IMR-90 (cell line): Measurements from ENCODE around the gene GAPDH. TPM values are rescaled to one million over a fixed set of nuclear protein-coding genes. Genes with fewer than 3 reads are reported as not detected.

Experiments
- ATAC-seq: fragments of 200-7000 bp; cut with Tn5 transposase; 2 replicates; pipeline ENCODE4 v1.9.1; 2020; ENCODE audit warnings: low read depth, mild to moderate bottlenecking, moderate library complexity
- BruUV-seq: library from RNA; stranded (reverse); fragments of 400-500 nt; replicated peaks from 2 replicates; lab custom pipeline; 2021; lab: Mats Ljungman, UMichigan
- CTCF ChIA-PET: fragments of 300-600 bp; formaldehyde crosslinking; extraction: SDS; loops from one replicate; lab custom pipeline; 2021; ENCODE audit warnings: antibody characterized with exemption; lab: Yijun Ruan, JAX
- POLR2A ChIA-PET: fragments of 300-600 bp; sonication (Branson Sonifier 250); formaldehyde crosslinking; loops from one replicate; lab custom pipeline; 2022; ENCODE audit warnings: antibody characterized with exemption; ENCODE audit not compliant: unreplicated experiment; lab: Charles Lee
- DNase-seq: peaks from one replicate; pipeline ENCODE4 v3.0.0; 2013
- H2AFZ ChIP-seq: replicated peaks from 2 replicates; pipeline ENCODE3; 2013; ENCODE audit warnings: low read length, mild to moderate bottlenecking; ENCODE audit not compliant: poor library complexity
- H2AK5ac ChIP-seq: 2 replicates; pipeline ENCODE4 v1.6.1; 2013; ENCODE audit warnings: low read depth, low read length, inconsistent platforms
- H2AK9ac ChIP-seq: replicated peaks from 2 replicates; pipeline ENCODE3; 2013; ENCODE audit warnings: mild to moderate bottlenecking, low read depth, low read length, moderate library complexity; ENCODE audit not compliant: poor library complexity
- H2BK120ac ChIP-seq: 2 replicates; pipeline ENCODE4 v1.6.1; 2013; ENCODE audit warnings: low read depth, low read length, inconsistent platforms
- H2BK15ac ChIP-seq: 3 replicates; pipeline ENCODE4 v1.6.1; 2013; ENCODE audit warnings: low read depth, low read length, inconsistent platforms
- H2BK20ac ChIP-seq: 2 replicates; pipeline ENCODE4 v1.6.1; 2013; ENCODE audit warnings: low read depth, mild to moderate bottlenecking, inconsistent platforms, low read length, moderate library complexity
- H2BK5ac ChIP-seq: 2 replicates; pipeline ENCODE4 v1.6.1; 2013; ENCODE audit warnings: mild to moderate bottlenecking, low read depth, low read length, inconsistent platforms; ENCODE audit not compliant: poor library complexity, severe bottlenecking
- H3K14ac ChIP-seq: replicated peaks from 2 replicates; pipeline ENCODE4 v1.6.1; 2013; ENCODE audit warnings: low read depth, low read length, inconsistent platforms
- H3K18ac ChIP-seq: 2 replicates; pipeline ENCODE4 v1.6.1; 2013; ENCODE audit warnings: low read depth, low read length, control low read depth
- H3K23ac ChIP-seq: 2 replicates; pipeline ENCODE4 v1.6.1; 2013; ENCODE audit warnings: low read depth, low read length, inconsistent platforms
- H3K27ac ChIP-seq: 2 replicates; pipeline ENCODE4 v1.5.1; 2013; ENCODE audit warnings: mild to moderate bottlenecking, control low read depth, low read length; ENCODE audit not compliant: insufficient read depth
- H3K27me3 ChIP-seq: 2 replicates; pipeline ENCODE4 v1.6.1; 2013; ENCODE audit warnings: low read length; ENCODE audit not compliant: control insufficient read depth, insufficient read depth
- H3K36me3 ChIP-seq: 2 replicates; pipeline ENCODE4 v1.6.1; 2013; ENCODE audit warnings: low read length, mixed read lengths; ENCODE audit not compliant: control insufficient read depth, insufficient read depth
- H3K4ac ChIP-seq: 2 replicates; pipeline ENCODE4 v1.6.1; 2013; ENCODE audit warnings: low read depth, low read length, inconsistent platforms
- H3K4me1 ChIP-seq: 2 replicates; pipeline ENCODE4 v1.6.1; 2013; ENCODE audit warnings: low read length, mixed read lengths; ENCODE audit not compliant: control insufficient read depth, insufficient read depth
- H3K4me2 ChIP-seq: 2 replicates; pipeline ENCODE4 v1.6.1; 2013; ENCODE audit warnings: low read depth, mild to moderate bottlenecking, control low read depth, low read length, moderate library complexity
- H3K4me3 ChIP-seq: 2 replicates; pipeline ENCODE4 v1.5.1; 2013; ENCODE audit warnings: low read depth, mild to moderate bottlenecking, control low read depth, low read length, moderate library complexity; ENCODE audit not compliant: insufficient read depth
- H3K56ac ChIP-seq: 2 replicates; pipeline ENCODE4 v1.6.1; 2013; ENCODE audit warnings: low read length, inconsistent platforms; ENCODE audit not compliant: insufficient read depth; ENCODE audit errors: extremely low read depth
- H3K79me1 ChIP-seq, 2 experiments: 2 replicates each; pipeline ENCODE4 v1.6.1; 2013; ENCODE audit warnings: low read length in 2 of 2, inconsistent platforms in 1 of 2, low read depth in 1 of 2
- H3K9ac ChIP-seq: 2 replicates; pipeline ENCODE4 v1.6.1; 2013; ENCODE audit warnings: low read depth, low read length, control low read depth
- H3K9me1 ChIP-seq: 2 replicates; pipeline ENCODE4 v1.6.1; 2013; ENCODE audit warnings: low read length, inconsistent platforms; ENCODE audit not compliant: insufficient read depth
- H3K9me3 ChIP-seq: 2 replicates; pipeline ENCODE4 v1.6.1; 2013; ENCODE audit warnings: low read length; ENCODE audit not compliant: control insufficient read depth, insufficient read depth
- H4K20me1 ChIP-seq: 2 replicates; pipeline ENCODE4 v1.6.1; 2013; ENCODE audit warnings: low read length, inconsistent platforms; ENCODE audit not compliant: insufficient read depth
- H4K5ac ChIP-seq: 2 replicates; pipeline ENCODE4 v1.6.1; 2013; ENCODE audit warnings: mild to moderate bottlenecking, low read depth, low read length, control low read depth
- H4K8ac ChIP-seq, 2 experiments: 2 replicates each; pipeline ENCODE4 v1.6.1; 2013; ENCODE audit warnings: low read depth in 2 of 2, low read length in 2 of 2, control low read depth in 1 of 2, inconsistent platforms in 1 of 2
- H4K91ac ChIP-seq: 2 replicates; pipeline ENCODE4 v1.6.1; 2013; ENCODE audit warnings: low read depth, low read length, inconsistent platforms; ENCODE audit not compliant: insufficient read depth
- CHD1 ChIP-seq: IDR thresholded peaks from 2 replicates; pipeline ENCODE4 v1.6.1; 2012; ENCODE audit warnings: low read depth, low read length, improper control_type of control experiment
- MAZ ChIP-seq: IDR thresholded peaks from 2 replicates; pipeline ENCODE4 v1.6.1; 2012; ENCODE audit warnings: low read depth, mild to moderate bottlenecking, low read length, improper control_type of control experiment, moderate library complexity, borderline replicate concordance
- NFE2L2 ChIP-seq: fragments of 150-350 bp; IDR thresholded peaks from 2 replicates; pipeline ENCODE4 v1.6.1; 2016; ENCODE audit warnings: low read depth, mild to moderate bottlenecking, low read length
- POLR2A ChIP-seq: IDR thresholded peaks from 2 replicates; pipeline ENCODE4 v1.6.1; 2012; ENCODE audit warnings: mild to moderate bottlenecking, low read depth, low read length
- RAD21 ChIP-seq: IDR thresholded peaks from 2 replicates; pipeline ENCODE4 v1.6.1; 2012; ENCODE audit warnings: low read length, improper control_type of control experiment
- RCOR1 ChIP-seq: IDR thresholded peaks from 2 replicates; pipeline ENCODE4 v1.6.1; 2012; ENCODE audit warnings: mild to moderate bottlenecking, low read length, improper control_type of control experiment; ENCODE audit not compliant: insufficient replicate concordance
- WGBS, 2 experiments: methylation state at CpG; one replicate each; pipeline versions ENCODE4 v1.1.5 to v1.1.7; 2013; ENCODE audit warnings: missing lambda C conversion rate in 2 of 2; ENCODE audit not compliant: insufficient read length in 1 of 2; ENCODE audit errors: extremely low coverage in 2 of 2; 5-methylcytosine and 5-hydroxymethylcytosine counted together
- dilution Hi-C: fragments of 300-500 bp; cut with HindIII; formaldehyde crosslinking; loops from one replicate; pipeline ENCODE4 v1.14.3; 2018; ENCODE audit warnings: low sequenced_read_pairs; ENCODE audit not compliant: unreplicated experiment
- in situ Hi-C: fragments of 300-500 bp; cut with MboI; formaldehyde crosslinking; loops from 3 replicates; pipeline ENCODE4 v1.14.3; 2019; ENCODE audit warnings: low sequenced_read_pairs, inconsistent platforms, mixed read lengths
- intact Hi-C: fragments of 100-400 bp; cut with micrococcal nuclease; formaldehyde crosslinking; loops from 2 replicates; pipeline ENCODE4 v1.10.0; 2022
- polyA plus RNA-seq, 3 experiments: library from polyadenylated mRNA; depleted of rRNA; stranded (reverse); fragments of >200 nt; gene quantifications; 2 replicates each; pipeline ENCODE4 v1.2.3, GENCODE V29; 2012; ENCODE audit warnings: low replicate concordance in 1 of 3
- total RNA-seq: library from RNA; depleted of rRNA; stranded (reverse); fragments of >200 nt; gene quantifications from 2 replicates; pipeline ENCODE4 v1.2.3, GENCODE V29; 2012
- TF ChIP-seq, protein P1 (sequence below): fragments of 150-350 bp; IDR thresholded peaks from 2 replicates; pipeline ENCODE4 v1.6.1; 2017; ENCODE audit warnings: mild to moderate bottlenecking, antibody characterized with exemption, low read length, low read depth
- TF ChIP-seq, protein P2 (sequence below): fragments of 150-350 bp; IDR thresholded peaks from 2 replicates; pipeline ENCODE4 v1.6.1; 2016; ENCODE audit warnings: low read depth, mild to moderate bottlenecking, low read length, moderate library complexity, borderline replicate concordance

GAPDH gene
- total and polyA plus RNA-seq, 2 of the 4 experiments (the other 2 are of a cell fraction) = 12,939 to 21,893 TPM

DNA sequence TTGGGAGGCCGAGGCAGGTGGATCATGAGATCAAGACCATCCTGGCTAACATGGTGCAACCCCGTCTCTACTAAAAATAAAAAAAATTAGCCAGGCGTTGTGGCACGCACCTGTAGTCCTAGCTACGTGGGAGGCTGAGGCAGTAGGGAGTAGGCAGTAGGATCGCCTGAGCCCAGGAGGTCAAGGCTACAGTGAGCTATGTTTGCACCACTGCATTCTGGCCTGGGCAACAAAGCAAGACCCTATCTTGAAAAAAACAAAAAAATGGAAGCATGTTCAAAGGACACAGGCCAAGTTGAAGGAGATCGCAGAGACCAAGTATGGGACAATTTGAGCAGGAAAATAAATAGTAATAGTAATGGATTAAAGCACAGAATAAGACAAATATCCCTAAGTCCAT is 26.2 kb upstream of the GAPDH start:
- DNase-seq = no peak
- Histone ChIP-seq H3K27ac (peak overlapping the region; percentile 93), H3K14ac (peak overlapping the region; percentile 94), H2BK20ac (peak overlapping the region; percentile 84), H3K36me3 (peaks cover 22% of the 10 kb centered on the region), H3K27me3 (no peaks in the 10 kb centered on the region), H3K79me1 (peaks cover 46 to 65% of the 10 kb centered on the region in 2 experiments), H3K9me1 (no peaks in the 10 kb centered on the region; the same call in none of the 2 replicates), H2BK15ac (peak overlapping the region; percentile 53; the same call in 2 of the 3 replicates), H3K23ac (peak overlapping the region; percentile 28; the same call in 1 of the 2 replicates), H3K4me3 (no peak overlapping the region), H3K9ac (peak overlapping the region; percentile 35; the same call in 1 of the 2 replicates), H2AFZ (no peak overlapping the region), H2BK120ac (peak overlapping the region; percentile 97), H3K18ac (peak overlapping the region; percentile 100), H4K20me1 (no peaks in the 10 kb centered on the region), H4K5ac (peak overlapping the region; percentile 99), H3K9me3 (no peaks in the 10 kb centered on the region), H3K4ac (peak overlapping the region; percentile 96), H3K4me2 (no peak overlapping the region), H4K8ac (peak overlapping the region; percentile 98 to 99), H2AK9ac (peak overlapping the region; percentile 92), H4K91ac (peak overlapping the region; percentile 96), H3K4me1 (peaks cover 10% of the 10 kb centered on the region), H3K56ac (no peak overlapping the region), H2AK5ac (peak overlapping the region; percentile 93), H2BK5ac (peak overlapping the region; percentile 97)
- WGBS, 2 experiments = 100% methylated on average over 1 of the region's 7 CpGs; no CpG with 5 or more reads in 1 of the 2 experiments
- TF ChIP-seq, protein P1, sequence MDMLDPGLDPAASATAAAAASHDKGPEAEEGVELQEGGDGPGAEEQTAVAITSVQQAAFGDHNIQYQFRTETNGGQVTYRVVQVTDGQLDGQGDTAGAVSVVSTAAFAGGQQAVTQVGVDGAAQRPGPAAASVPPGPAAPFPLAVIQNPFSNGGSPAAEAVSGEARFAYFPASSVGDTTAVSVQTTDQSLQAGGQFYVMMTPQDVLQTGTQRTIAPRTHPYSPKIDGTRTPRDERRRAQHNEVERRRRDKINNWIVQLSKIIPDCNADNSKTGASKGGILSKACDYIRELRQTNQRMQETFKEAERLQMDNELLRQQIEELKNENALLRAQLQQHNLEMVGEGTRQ = no peak
- no peak for TF ChIP-seq RCOR1
- TF ChIP-seq RAD21 = no peak
- TF ChIP-seq CHD1 = no peak
- TF ChIP-seq MAZ = no peak
- TF ChIP-seq, protein P2, sequence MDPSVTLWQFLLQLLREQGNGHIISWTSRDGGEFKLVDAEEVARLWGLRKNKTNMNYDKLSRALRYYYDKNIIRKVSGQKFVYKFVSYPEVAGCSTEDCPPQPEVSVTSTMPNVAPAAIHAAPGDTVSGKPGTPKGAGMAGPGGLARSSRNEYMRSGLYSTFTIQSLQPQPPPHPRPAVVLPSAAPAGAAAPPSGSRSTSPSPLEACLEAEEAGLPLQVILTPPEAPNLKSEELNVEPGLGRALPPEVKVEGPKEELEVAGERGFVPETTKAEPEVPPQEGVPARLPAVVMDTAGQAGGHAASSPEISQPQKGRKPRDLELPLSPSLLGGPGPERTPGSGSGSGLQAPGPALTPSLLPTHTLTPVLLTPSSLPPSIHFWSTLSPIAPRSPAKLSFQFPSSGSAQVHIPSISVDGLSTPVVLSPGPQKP = no peak
- no peak for TF ChIP-seq POLR2A
- TF ChIP-seq NFE2L2 = no peak
- ChIA-PET CTCF (interaction anchor here (0.7 kb wide), 1 partner anchor 12 kb away, joined by 6 read pairs; no protein-coding TSS in a partner anchor), POLR2A (interaction anchor here (1.3 kb wide), 1 partner anchor 26 kb away, joined by 15 read pairs; the partner anchor contains the start of gene GAPDH)
- intact Hi-C loops (no loop called here), dilution Hi-C loops (no loop called here), in situ Hi-C loops (no loop called here)
- ATAC-seq = no peak
- BruUV-seq = no TSS peak
